ENCODE measurements around the gene TRAF6. TPM values are rescaled to one million over a fixed set of nuclear protein-coding genes. Genes with fewer than 3 reads are reported as not detected.
"Not testable (repeated sequence)": the region's sequence is repeated elsewhere in the genome, so short reads cannot be mapped to it uniquely, and the experiment has no call there.

Gene TRAF6
- total and polyA plus RNA-seq, 4 donors = 4.4 to 22.5 (median 12.2) TPM

- 43 to 51% methylated on average over 8 of the region's 8 CpGs for WGBS, 2 donors
- H3K36me3 ChIP-seq (ENCODE audit: control insufficient read depth in 1 of 2, insufficient read depth in 2 of 2, low read length in 1 of 2) = no peaks in the 10 kb centered on the region
- intact Hi-C loops (cut with DNase I) = no loop called here
Observed at GRCh38 chr11:36532941-36533601, 23.0 kb upstream of the TRAF6 start.

GRCh38 chr11:36530840-36531239, 20.8 kb upstream of the TRAF6 start:
- intact Hi-C loops (cut with DNase I) = no loop called here

More at GRCh38 chr11:36532941-36533601, 23.0 kb upstream of the TRAF6 start:
- Histone ChIP-seq H3K4me3 (ENCODE audit: low read length in 2 of 2) (no peak overlapping the region), H3K27me3 (ENCODE audit: control insufficient read depth in 1 of 2, insufficient read depth in 2 of 2, low read length in 1 of 2) (no peaks in the 10 kb centered on the region), H3K9me3 (ENCODE audit: control insufficient read depth, low read length) (no peaks in the 10 kb centered on the region), H3K27ac (ENCODE audit: low read depth in 1 of 2, low read length in 2 of 2) (no peak overlapping the region), H3K4me1 (ENCODE audit: control insufficient read depth in 1 of 2, insufficient read depth in 2 of 2, low read length in 2 of 2) (no peaks in the 10 kb centered on the region)
- ATAC-seq (ENCODE audit: low FRiP score) (no peak), DNase-seq (no peak)

GRCh38 chr11:36513965-36514364, 3.9 kb upstream of the TRAF6 start:
- H3K9me3 ChIP-seq (ENCODE audit: control insufficient read depth, low read length) = peaks cover 3% of the 10 kb centered on the region
- H3K36me3 ChIP-seq (ENCODE audit: control insufficient read depth in 1 of 2, insufficient read depth in 2 of 2, low read length in 1 of 2) = no peaks in the 10 kb centered on the region
- H3K27me3 ChIP-seq (ENCODE audit: control insufficient read depth in 1 of 2, insufficient read depth in 2 of 2, low read length in 1 of 2) = no peaks in the 10 kb centered on the region
- no peak for ATAC-seq (ENCODE audit: low FRiP score)
- DNase-seq = no peak
- intact Hi-C loops (cut with DNase I) = no loop called here
- WGBS, 2 donors = 52 to 53% methylated on average over 2 of the region's 2 CpGs
- no peak overlapping the region for H3K4me3 ChIP-seq (ENCODE audit: low read length in 2 of 2)
- H3K27ac ChIP-seq (ENCODE audit: low read depth in 1 of 2, low read length in 2 of 2) = no peak overlapping the region
- H3K4me1 ChIP-seq (ENCODE audit: control insufficient read depth in 1 of 2, insufficient read depth in 2 of 2, low read length in 2 of 2) = no peaks in the 10 kb centered on the region

More at GRCh38 chr11:36530840-36531239, 20.8 kb upstream of the TRAF6 start:
- Histone ChIP-seq H3K27ac (ENCODE audit: low read depth in 1 of 2, low read length in 2 of 2) (no peak overlapping the region), H3K36me3 (ENCODE audit: control insufficient read depth in 1 of 2, insufficient read depth in 2 of 2, low read length in 1 of 2) (no peaks in the 10 kb centered on the region), H3K4me3 (ENCODE audit: low read length in 2 of 2) (no peak overlapping the region), H3K9me3 (ENCODE audit: control insufficient read depth, low read length) (no peaks in the 10 kb centered on the region), H3K27me3 (ENCODE audit: control insufficient read depth in 1 of 2, insufficient read depth in 2 of 2, low read length in 1 of 2) (no peaks in the 10 kb centered on the region), H3K4me1 (ENCODE audit: control insufficient read depth in 1 of 2, insufficient read depth in 2 of 2, low read length in 2 of 2) (no peaks in the 10 kb centered on the region)
- ATAC-seq (ENCODE audit: low FRiP score) (no peak), DNase-seq (no peak)

- no peaks in the 10 kb centered on the region for H3K27me3 ChIP-seq (ENCODE audit: control insufficient read depth in 1 of 2, insufficient read depth in 2 of 2, low read length in 1 of 2)
- H3K4me3 ChIP-seq (ENCODE audit: low read length in 2 of 2) = no peak overlapping the region
- ATAC-seq (ENCODE audit: low FRiP score) (no peak), DNase-seq (no peak)
- intact Hi-C loops (cut with DNase I) = no loop called here
- peaks cover 3% of the 10 kb centered on the region for H3K9me3 ChIP-seq (ENCODE audit: control insufficient read depth, low read length)
- no peaks in the 10 kb centered on the region for H3K36me3 ChIP-seq (ENCODE audit: control insufficient read depth in 1 of 2, insufficient read depth in 2 of 2, low read length in 1 of 2)
- H3K4me1 ChIP-seq (ENCODE audit: control insufficient read depth in 1 of 2, insufficient read depth in 2 of 2, low read length in 2 of 2) = no peaks in the 10 kb centered on the region
- 56 to 63% methylated on average over 5 of the region's 5 CpGs for WGBS, 2 donors
- H3K27ac ChIP-seq (ENCODE audit: low read depth in 1 of 2, low read length in 2 of 2) = no peak overlapping the region
Observed at GRCh38 chr11:36512016-36512415, 1.9 kb upstream of the TRAF6 start.

- H3K27ac ChIP-seq (ENCODE audit: low read depth in 1 of 2, low read length in 2 of 2) = not testable (repeated sequence)
Observed at GRCh38 chr11:36511062-36511461, 990 bp upstream of the TRAF6 start.

GRCh38 chr11:36510594-36510942, 496 bp upstream of the TRAF6 start:
- peaks cover 3% of the 10 kb centered on the region for H3K9me3 ChIP-seq (ENCODE audit: control insufficient read depth, low read length)
- peak overlapping the region; percentile 30 to 83 for H3K4me3 ChIP-seq (ENCODE audit: low read length in 2 of 2)
- no peaks in the 10 kb centered on the region for H3K27me3 ChIP-seq (ENCODE audit: control insufficient read depth in 1 of 2, insufficient read depth in 2 of 2, low read length in 1 of 2)
- DNase-seq = no peak
- WGBS, 2 donors = 3 to 4% methylated on average over 8 of the region's 8 CpGs
- intact Hi-C loops (cut with DNase I) = no loop called here
- H3K4me1 ChIP-seq (ENCODE audit: control insufficient read depth in 1 of 2, insufficient read depth in 2 of 2, low read length in 2 of 2) = no peaks in the 10 kb centered on the region
- H3K36me3 ChIP-seq (ENCODE audit: control insufficient read depth in 1 of 2, insufficient read depth in 2 of 2, low read length in 1 of 2) = no peaks in the 10 kb centered on the region
- ATAC-seq (ENCODE audit: low FRiP score) = peak; percentile 9
- H3K27ac ChIP-seq (ENCODE audit: low read depth in 1 of 2, low read length in 2 of 2) = no peak overlapping the region

More at GRCh38 chr11:36511062-36511461, 990 bp upstream of the TRAF6 start:
- WGBS, 2 donors = 82 to 84% methylated on average over 2 of the region's 2 CpGs
- DNase-seq; H3K4me3 ChIP-seq (ENCODE audit: low read length in 2 of 2); ATAC-seq (ENCODE audit: low FRiP score); H3K36me3 ChIP-seq (ENCODE audit: control insufficient read depth in 1 of 2, insufficient read depth in 2 of 2, low read length in 1 of 2); H3K4me1 ChIP-seq (ENCODE audit: control insufficient read depth in 1 of 2, insufficient read depth in 2 of 2, low read length in 2 of 2); H3K27me3 ChIP-seq (ENCODE audit: control insufficient read depth in 1 of 2, insufficient read depth in 2 of 2, low read length in 1 of 2); H3K9me3 ChIP-seq (ENCODE audit: control insufficient read depth, low read length); intact Hi-C loops (cut with DNase I): not testable (repeated sequence)

- Histone ChIP-seq H3K4me1 (ENCODE audit: control insufficient read depth in 1 of 2, insufficient read depth in 2 of 2, low read length in 2 of 2) (no peaks in the 10 kb centered on the region), H3K4me3 (ENCODE audit: low read length in 2 of 2) (peak overlapping the region; percentile 30 to 83), H3K36me3 (ENCODE audit: control insufficient read depth in 1 of 2, insufficient read depth in 2 of 2, low read length in 1 of 2) (no peaks in the 10 kb centered on the region), H3K27ac (ENCODE audit: low read depth in 1 of 2, low read length in 2 of 2) (peak overlapping the region in 1 of 2 donors; percentile 14), H3K27me3 (ENCODE audit: control insufficient read depth in 1 of 2, insufficient read depth in 2 of 2, low read length in 1 of 2) (no peaks in the 10 kb centered on the region), H3K9me3 (ENCODE audit: control insufficient read depth, low read length) (peaks cover 3% of the 10 kb centered on the region)
- DNase-seq (no peak), ATAC-seq (ENCODE audit: low FRiP score) (peak; percentile 47)
- WGBS, 2 donors = 0% methylated on average over 15 of the region's 15 CpGs
- intact Hi-C loops (cut with DNase I) = no loop called here
Observed at GRCh38 chr11:36509201-36509639, 852 bp downstream of the TRAF6 start.

GRCh38 chr11:36508743-36509142, 1.3 kb downstream of the TRAF6 start:
- ATAC-seq (ENCODE audit: low FRiP score) (no peak), DNase-seq (no peak)
- peak overlapping the region in 1 of 2 donors; percentile 49 for H3K27ac ChIP-seq (ENCODE audit: low read depth in 1 of 2, low read length in 2 of 2)
- no peaks in the 10 kb centered on the region for H3K36me3 ChIP-seq (ENCODE audit: control insufficient read depth in 1 of 2, insufficient read depth in 2 of 2, low read length in 1 of 2)
- no peaks in the 10 kb centered on the region for H3K9me3 ChIP-seq (ENCODE audit: control insufficient read depth, low read length)
- no peaks in the 10 kb centered on the region for H3K4me1 ChIP-seq (ENCODE audit: control insufficient read depth in 1 of 2, insufficient read depth in 2 of 2, low read length in 2 of 2)
- no peaks in the 10 kb centered on the region for H3K27me3 ChIP-seq (ENCODE audit: control insufficient read depth in 1 of 2, insufficient read depth in 2 of 2, low read length in 1 of 2)
- intact Hi-C loops (cut with DNase I) = no loop called here
- H3K4me3 ChIP-seq (ENCODE audit: low read length in 2 of 2) = peak overlapping the region in 1 of 2 donors; percentile 83
- 8 to 11% methylated on average over 3 of the region's 3 CpGs for WGBS, 2 donors

GRCh38 chr11:36507824-36508489, 2.1 kb downstream of the TRAF6 start:
- no peak overlapping the region for H3K27ac ChIP-seq (ENCODE audit: low read depth in 1 of 2, low read length in 2 of 2)

More at GRCh38 chr11:36507824-36508489, 2.1 kb downstream of the TRAF6 start:
- H3K4me1 ChIP-seq (ENCODE audit: control insufficient read depth in 1 of 2, insufficient read depth in 2 of 2, low read length in 2 of 2) = peaks cover 0 to 1% of the 10 kb centered on the region in 2 donors
- H3K9me3 ChIP-seq (ENCODE audit: control insufficient read depth, low read length) = no peaks in the 10 kb centered on the region
- DNase-seq (no peak), ATAC-seq (ENCODE audit: low FRiP score) (no peak)
- 41 to 51% methylated on average over 7 of the region's 7 CpGs for WGBS, 2 donors
- no peak overlapping the region for H3K4me3 ChIP-seq (ENCODE audit: low read length in 2 of 2)
- no peaks in the 10 kb centered on the region for H3K36me3 ChIP-seq (ENCODE audit: control insufficient read depth in 1 of 2, insufficient read depth in 2 of 2, low read length in 1 of 2)
- no peaks in the 10 kb centered on the region for H3K27me3 ChIP-seq (ENCODE audit: control insufficient read depth in 1 of 2, insufficient read depth in 2 of 2, low read length in 1 of 2)
- intact Hi-C loops (cut with DNase I) = no loop called here

Data from aorta (tissue), 5 donors.